HL-60 (cell line): Measurements from ENCODE around the gene PARD3.

Experiments used
- DNase-seq, 2 experiments: peaks; one replicate each; pipeline ENCODE4 v3.0.0-alpha.2; 2010 to 2020; ENCODE audit warnings: low read depth in 1 of 2, low spot score in 1 of 2
- H3K27ac ChIP-seq: fragments of 250-450 bp; sonication (Bioruptor Pico); replicated peaks from 2 replicates; pipeline ENCODE4 v1.5.1; 2020; ENCODE audit warnings: mild to moderate bottlenecking, moderate library complexity
- H3K27me3 ChIP-seq: fragments of 250-450 bp; sonication (Bioruptor Pico); 2 replicates; pipeline ENCODE4 v1.5.1; 2021; ENCODE audit warnings: mild to moderate bottlenecking, moderate library complexity; ENCODE audit not compliant: insufficient read depth, poor library complexity, severe bottlenecking
- H3K4me3 ChIP-seq: replicated peaks from 2 replicates; pipeline ENCODE4 v1.5.1; 2011; ENCODE audit warnings: mild to moderate bottlenecking, control low read depth, low read length; ENCODE audit not compliant: insufficient read depth
- CTCF ChIP-seq: IDR thresholded peaks from one replicate; pipeline ENCODE4 v1.5.1; 2011; ENCODE audit warnings: low read length, control low read depth, inconsistent platforms; ENCODE audit not compliant: insufficient read depth
- GABPA ChIP-seq: IDR thresholded peaks from 2 replicates; pipeline ENCODE4 v1.6.1; 2012; ENCODE audit warnings: low read depth
- POLR2AphosphoS5 ChIP-seq: IDR thresholded peaks from 2 replicates; pipeline ENCODE4 v1.6.1; 2012; ENCODE audit warnings: low read depth
- REST ChIP-seq: IDR thresholded peaks from 2 replicates; pipeline ENCODE4 v1.6.1; 2012; ENCODE audit warnings: low read depth; ENCODE audit not compliant: insufficient replicate concordance
- SPI1 ChIP-seq: IDR thresholded peaks from 2 replicates; pipeline ENCODE4 v1.6.1; 2012; ENCODE audit warnings: low read depth, mild to moderate bottlenecking, borderline replicate concordance

PARD3 gene

GRCh38 chr10:34475274-34475646 is 339.8 kb downstream of the PARD3 start:
- no peak for TF ChIP-seq CTCF
- TF ChIP-seq POLR2AphosphoS5 = no peak
- no peak for TF ChIP-seq REST
- no peak for TF ChIP-seq GABPA
- no peak for TF ChIP-seq SPI1
- no peak for DNase-seq

GRCh38 chr10:34474555-34475273 is 340.4 kb downstream of the PARD3 start:
- Histone ChIP-seq H3K4me3 (no peak overlapping the region), H3K27me3 (no peaks in the 10 kb centered on the region), H3K27ac (no peak overlapping the region)
- TF ChIP-seq POLR2AphosphoS5 (no peak), GABPA (no peak), CTCF (no peak), SPI1 (no peak), REST (no peak)
- DNase-seq = no peak

More at GRCh38 chr10:34475274-34475646, 339.8 kb downstream of the PARD3 start:
- no peak overlapping the region for H3K4me3 ChIP-seq
- no peaks in the 10 kb centered on the region for H3K27me3 ChIP-seq
- no peak overlapping the region for H3K27ac ChIP-seq

GRCh38 chr10:34474009-34474376 is 341.1 kb downstream of the PARD3 start:
- TF ChIP-seq CTCF (no peak), POLR2AphosphoS5 (no peak), GABPA (no peak), SPI1 (no peak), REST (no peak)
- H3K4me3 ChIP-seq = no peak overlapping the region
- no peak overlapping the region for H3K27ac ChIP-seq
- no peak for DNase-seq
- H3K27me3 ChIP-seq = no peaks in the 10 kb centered on the region
